Measurements from ENCODE around the gene APBB1IP.

DNA sequence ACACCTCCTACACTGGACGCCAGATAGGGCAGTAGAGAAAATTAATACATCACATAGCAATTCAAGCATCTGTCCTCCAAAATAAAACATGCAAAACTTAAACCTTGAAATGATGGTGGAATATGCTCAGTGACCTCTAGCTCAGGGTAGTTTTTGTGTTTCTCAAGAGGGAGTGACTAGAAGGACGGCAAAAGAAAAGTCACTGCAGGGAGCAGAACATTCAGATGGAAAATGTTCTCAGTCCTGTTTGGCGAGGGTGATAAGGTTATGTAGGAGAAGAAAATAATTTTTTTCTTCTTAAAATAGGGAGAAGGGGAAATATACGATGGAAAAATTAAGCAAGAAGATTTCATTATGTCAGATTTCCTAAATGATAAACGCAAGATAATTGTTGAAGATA is 50.9 kb downstream of the APBB1IP start:
- TF ChIP-seq CTCF (IDR thresholded peaks at IDR 0.05): no peak
- TF ChIP-seq POLR2A (IDR thresholded peaks at IDR 0.05): no peak
